CD4-positive, CD25-positive, alpha-beta regulatory T cell (primary cell): Measurements from ENCODE around the gene RGS7. TPM values are rescaled to one million over a fixed set of nuclear protein-coding genes. Genes with fewer than 3 reads are reported as not detected.

ENCODE experiments used
- ATAC-seq, 2 donors: fragments of 150-1000 bp; cut with Tn5 transposase; one replicate each; pipeline ENCODE4 v1.10.0; 2021; ENCODE audit warnings: low read depth in 2 of 2, moderate number of reproducible peaks in 2 of 2, moderate library complexity in 1 of 2
- DNase-seq, 3 donors: peaks; one replicate each; pipeline versions ENCODE4 v3.0.0 to v3.0.0-alpha.2; 2012 to 2022; ENCODE audit warnings: mixed read lengths in 1 of 3
- H3K27ac ChIP-seq: one replicate; pipeline ENCODE4 v1.7.0; 2013; ENCODE audit warnings: mild to moderate bottlenecking, low read length; ENCODE audit not compliant: insufficient read depth, poor library complexity, severe bottlenecking
- H3K27me3 ChIP-seq: one replicate; pipeline ENCODE4 v1.7.0; 2013; ENCODE audit warnings: low read length; ENCODE audit not compliant: control insufficient read depth, insufficient read depth
- H3K36me3 ChIP-seq: one replicate; pipeline ENCODE4 v1.7.0; 2013; ENCODE audit warnings: mild to moderate bottlenecking, low read length, moderate library complexity; ENCODE audit not compliant: control insufficient read depth, insufficient read depth
- H3K4me1 ChIP-seq: 2 replicates; pipeline ENCODE4 v1.7.0; 2013; ENCODE audit warnings: mild to moderate bottlenecking, low read length; ENCODE audit not compliant: insufficient read depth, control insufficient read depth, poor library complexity, severe bottlenecking
- H3K4me3 ChIP-seq: one replicate; pipeline ENCODE4 v1.7.0; 2013; ENCODE audit warnings: low read depth, mild to moderate bottlenecking, low read length, moderate library complexity
- H3K9me3 ChIP-seq, 2 experiments: 1 replicate in 1 of 2; 2 replicates in 1 of 2; pipeline ENCODE4 v1.7.0; 2013; ENCODE audit warnings: low read length in 2 of 2, mild to moderate bottlenecking in 1 of 2, moderate library complexity in 1 of 2; ENCODE audit not compliant: control insufficient read depth in 2 of 2
- H3K27ac Mint-ChIP-seq, 3 donors: one replicate each; pipeline ENCODE4 v1.8.0; 2020 to 2022; ENCODE audit warnings: mild to moderate bottlenecking in 3 of 3, mixed read lengths in 3 of 3, moderate library complexity in 2 of 3
- H3K27me3 Mint-ChIP-seq: one replicate; pipeline ENCODE4 v1.8.0; 2022; ENCODE audit warnings: mild to moderate bottlenecking, mixed read lengths
- H3K36me3 Mint-ChIP-seq: one replicate; pipeline ENCODE4 v1.8.0; 2020; ENCODE audit warnings: mixed read lengths
- H3K4me1 Mint-ChIP-seq, 4 donors: one replicate each; pipeline ENCODE4 v1.8.0; 2020 to 2022; ENCODE audit warnings: mixed read lengths in 4 of 4, mild to moderate bottlenecking in 1 of 4
- H3K4me3 Mint-ChIP-seq, 4 donors: one replicate each; pipeline ENCODE4 v1.8.0; 2020 to 2022; ENCODE audit warnings: mild to moderate bottlenecking in 4 of 4, mixed read lengths in 4 of 4, moderate library complexity in 3 of 4
- H3K9me3 Mint-ChIP-seq, 7 donors: one replicate each; pipeline ENCODE4 v1.8.0; 2020 to 2022; ENCODE audit warnings: mixed read lengths in 7 of 7, mild to moderate bottlenecking in 3 of 7, moderate library complexity in 2 of 7
- polyA plus RNA-seq, 4 donors: library from polyadenylated mRNA; unstranded; fragments of 300-500 nt; fragmentation: Illumina TruSeq; gene quantifications; one replicate each; pipeline ENCODE4 v1.2.3, GENCODE V29; 2021
- total RNA-seq: library from RNA; stranded (reverse); gene quantifications from one replicate; pipeline ENCODE4 v1.2.3, GENCODE V29; 2022

Gene RGS7
- total and polyA plus RNA-seq, 5 donors from 2014 or later: not detected

DNA sequence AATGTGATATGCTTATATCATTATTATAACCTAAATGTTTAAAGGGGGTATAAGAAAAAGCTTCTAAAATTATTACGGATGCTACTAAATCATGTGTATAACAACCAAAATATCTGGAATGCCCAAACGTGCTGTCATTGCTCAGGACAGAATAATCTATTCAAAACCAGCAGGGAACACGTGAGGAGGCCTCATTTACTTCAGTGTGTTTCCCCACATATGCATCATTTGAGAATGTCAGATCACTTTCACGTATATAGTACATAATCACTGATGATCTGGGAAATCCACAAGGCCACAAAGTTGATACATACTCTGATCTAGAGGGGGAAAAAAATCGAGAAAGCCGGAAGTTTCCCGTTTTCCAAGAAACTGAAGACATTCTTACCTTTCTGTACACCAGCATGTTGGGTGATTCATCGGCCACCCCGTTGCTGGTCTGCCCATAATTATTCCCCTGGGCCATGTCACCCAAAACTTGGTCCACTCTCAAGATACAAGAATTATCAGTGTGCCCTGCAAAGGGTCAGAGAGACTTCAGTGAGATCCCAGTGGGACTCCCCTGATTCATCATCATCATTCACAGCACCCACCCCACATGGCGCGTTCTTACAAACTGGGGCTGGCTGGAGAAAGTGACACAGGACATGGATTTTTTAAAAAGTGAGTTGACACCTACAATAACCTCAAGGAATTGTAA, 1.5 kb downstream of the RGS7 start:
- DNase-seq: no peak
- H3K36me3 Mint-ChIP-seq: no peaks in the 10 kb centered on the region
- ATAC-seq: no peak
- H3K9me3 ChIP-seq: no peaks in the 10 kb centered on the region
- peaks cover 0 to 6% (median 2%) of the 10 kb centered on the region in 7 donors for H3K9me3 Mint-ChIP-seq
- H3K4me1 ChIP-seq: peaks cover 4% of the 10 kb centered on the region
- H3K27ac Mint-ChIP-seq: no peak overlapping the region
- H3K4me3 Mint-ChIP-seq: no peak overlapping the region
- H3K4me1 Mint-ChIP-seq: peaks cover 0 to 8% (median 0%) of the 10 kb centered on the region in 4 donors
- peaks cover 26% of the 10 kb centered on the region for H3K27me3 Mint-ChIP-seq
- no peaks in the 10 kb centered on the region for H3K36me3 ChIP-seq
- no peak overlapping the region for H3K27ac ChIP-seq
- no peak overlapping the region for H3K4me3 ChIP-seq
- H3K27me3 ChIP-seq: peaks cover 6% of the 10 kb centered on the region

DNA sequence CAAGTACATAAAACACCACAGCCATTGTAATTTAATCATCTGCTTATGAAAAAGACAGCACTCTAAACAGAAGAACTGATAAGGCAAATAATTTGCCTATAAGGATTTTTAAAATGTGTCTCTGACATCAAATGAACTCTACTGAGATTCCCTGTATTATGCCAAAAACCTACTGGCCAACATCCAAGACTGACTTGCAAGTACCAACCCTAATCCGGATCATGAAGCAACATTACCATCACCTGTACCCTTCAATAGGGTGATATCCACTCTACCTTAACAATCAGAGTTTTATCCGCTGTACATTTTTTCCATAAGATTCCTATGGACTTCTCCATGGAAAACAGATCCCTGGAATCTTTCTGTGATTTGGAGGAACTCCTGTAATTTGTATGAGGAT, 4.6 kb downstream of the RGS7 start:
- Histone ChIP-seq H3K4me1 (peaks cover 4% of the 10 kb centered on the region), H3K27me3 (no peaks in the 10 kb centered on the region), H3K9me3 (no peaks in the 10 kb centered on the region), H3K4me3 (no peak overlapping the region), H3K27ac (no peak overlapping the region), H3K36me3 (no peaks in the 10 kb centered on the region)
- Mint-ChIP-seq H3K27me3 (peaks cover 14% of the 10 kb centered on the region), H3K4me3 (no peak overlapping the region), H3K27ac (no peak overlapping the region), H3K36me3 (no peaks in the 10 kb centered on the region), H3K4me1 (peaks cover 0 to 3% (median 0%) of the 10 kb centered on the region in 4 donors), H3K9me3 (peaks cover 0 to 7% (median 2%) of the 10 kb centered on the region in 7 donors)
- DNase-seq: no peak
- ATAC-seq: no peak

DNA sequence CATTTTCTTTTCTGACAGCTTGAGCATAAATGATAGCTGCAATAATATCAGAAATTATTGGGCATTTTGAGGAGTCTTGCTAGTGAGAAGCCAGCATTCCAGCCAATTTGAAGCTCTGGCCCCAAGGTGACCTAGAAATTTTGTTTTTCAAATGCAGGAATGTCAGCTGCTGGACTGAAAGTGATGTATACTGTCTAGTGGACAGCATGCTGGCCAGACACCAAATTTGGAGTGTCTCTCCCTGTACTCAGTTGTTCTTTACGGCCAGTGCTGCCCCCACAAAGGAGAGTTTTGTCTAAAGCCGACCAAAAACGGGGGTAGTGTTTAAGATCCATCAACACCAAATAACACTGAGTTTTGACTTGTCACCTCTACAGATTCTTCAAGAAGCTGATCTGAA, 5.2 kb downstream of the RGS7 start:
- Histone ChIP-seq H3K4me3 (no peak overlapping the region), H3K9me3 (no peaks in the 10 kb centered on the region), H3K4me1 (peaks cover 2% of the 10 kb centered on the region), H3K36me3 (no peaks in the 10 kb centered on the region), H3K27ac (no peak overlapping the region), H3K27me3 (no peaks in the 10 kb centered on the region)
- peaks cover 0 to 3% (median 0%) of the 10 kb centered on the region in 4 donors for H3K4me1 Mint-ChIP-seq
- DNase-seq (no peak), ATAC-seq (no peak)
- no peaks in the 10 kb centered on the region for H3K36me3 Mint-ChIP-seq
- H3K4me3 Mint-ChIP-seq: no peak overlapping the region
- H3K27me3 Mint-ChIP-seq: peaks cover 12% of the 10 kb centered on the region
- H3K9me3 Mint-ChIP-seq: peaks cover 0 to 7% (median 2%) of the 10 kb centered on the region in 7 donors
- no peak overlapping the region for H3K27ac Mint-ChIP-seq

DNA sequence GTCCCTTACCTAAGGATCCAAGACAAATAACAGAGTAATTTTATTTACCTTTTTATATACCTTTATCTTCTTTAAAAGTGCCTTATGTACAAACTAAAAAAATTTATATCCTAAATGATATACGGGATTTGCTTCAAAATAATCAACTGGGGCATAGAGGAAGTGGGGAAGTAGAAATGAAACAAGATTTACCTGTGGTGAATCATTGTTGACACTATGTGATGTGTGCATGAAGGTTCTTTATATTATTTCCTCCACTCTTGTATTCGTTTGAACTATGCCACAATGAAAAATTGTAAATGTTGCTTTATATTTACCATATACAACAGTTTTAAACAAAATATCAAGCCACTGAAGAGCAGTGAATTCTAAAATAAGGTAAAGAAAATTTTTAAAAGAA, 13.0 kb downstream of the RGS7 start:
- no peaks in the 10 kb centered on the region for H3K27me3 Mint-ChIP-seq
- no peaks in the 10 kb centered on the region for H3K4me1 ChIP-seq
- DNase-seq: no peak
- no peak overlapping the region for H3K27ac ChIP-seq
- no peaks in the 10 kb centered on the region for H3K9me3 ChIP-seq
- no peak overlapping the region for H3K4me3 ChIP-seq
- no peaks in the 10 kb centered on the region for H3K36me3 Mint-ChIP-seq
- H3K4me3 Mint-ChIP-seq: no peak overlapping the region
- H3K27me3 ChIP-seq: no peaks in the 10 kb centered on the region
- no peak for ATAC-seq
- H3K9me3 Mint-ChIP-seq: peaks cover 0 to 4% (median 0%) of the 10 kb centered on the region in 7 donors
- H3K4me1 Mint-ChIP-seq: no peaks in the 10 kb centered on the region
- no peaks in the 10 kb centered on the region for H3K36me3 ChIP-seq
- H3K27ac Mint-ChIP-seq: no peak overlapping the region

DNA sequence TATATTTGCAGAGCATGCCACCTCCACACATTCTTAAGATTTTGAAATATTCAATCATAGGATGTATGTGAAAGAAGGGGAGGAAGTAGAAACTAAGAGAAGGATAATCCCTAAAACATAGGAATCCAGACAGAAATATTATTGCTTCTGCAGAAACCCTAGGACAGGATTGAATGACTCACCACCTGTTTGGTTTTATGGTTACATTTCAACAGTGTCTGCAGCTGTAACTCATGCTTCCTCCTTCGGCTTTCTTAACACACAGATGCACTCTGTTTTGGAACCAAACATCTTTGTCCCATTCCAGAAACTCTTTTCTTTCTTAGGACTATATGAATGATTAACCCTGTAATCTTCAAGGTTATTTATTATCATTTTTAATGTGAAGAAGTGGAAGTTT, 20.7 kb downstream of the RGS7 start:
- no peak overlapping the region for H3K4me3 ChIP-seq

DNA sequence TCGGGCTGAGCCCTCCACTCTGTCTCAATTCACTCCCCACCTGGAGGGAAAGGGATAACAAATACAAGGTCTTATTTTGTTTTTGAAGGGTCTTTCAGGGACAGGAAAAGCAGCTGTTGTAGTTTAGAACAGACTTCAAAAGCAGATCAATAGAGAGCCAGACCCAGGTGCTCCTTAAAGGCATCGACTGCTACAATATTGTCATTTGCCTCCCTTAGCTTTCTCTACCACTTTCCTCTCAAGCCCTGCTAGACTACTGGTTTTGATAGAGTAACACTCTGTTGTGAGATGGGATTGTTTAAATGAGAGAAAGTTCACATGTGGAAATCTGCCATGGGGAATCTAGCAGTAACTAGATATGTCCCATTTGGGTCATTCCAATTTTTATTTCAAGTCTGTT, 24.0 kb downstream of the RGS7 start:
- no peaks in the 10 kb centered on the region for H3K4me1 ChIP-seq
- no peaks in the 10 kb centered on the region for H3K36me3 Mint-ChIP-seq
- DNase-seq (no peak), ATAC-seq (no peak)
- H3K4me1 Mint-ChIP-seq: no peaks in the 10 kb centered on the region
- H3K36me3 ChIP-seq: no peaks in the 10 kb centered on the region
- H3K9me3 Mint-ChIP-seq: peaks cover 0 to 8% (median 2%) of the 10 kb centered on the region in 7 donors
- no peak overlapping the region for H3K4me3 Mint-ChIP-seq
- H3K27ac Mint-ChIP-seq: no peak overlapping the region
- no peak overlapping the region for H3K27ac ChIP-seq
- no peak overlapping the region for H3K4me3 ChIP-seq
- no peaks in the 10 kb centered on the region for H3K27me3 ChIP-seq
- no peaks in the 10 kb centered on the region for H3K9me3 ChIP-seq
- no peaks in the 10 kb centered on the region for H3K27me3 Mint-ChIP-seq

More for the DNA sequence above, 20.7 kb downstream of the RGS7 start:
- ATAC-seq (no peak), DNase-seq (no peak)
- Histone ChIP-seq H3K9me3 (no peaks in the 10 kb centered on the region), H3K36me3 (no peaks in the 10 kb centered on the region), H3K27ac (no peak overlapping the region), H3K4me1 (no peaks in the 10 kb centered on the region), H3K27me3 (no peaks in the 10 kb centered on the region)
- Mint-ChIP-seq H3K9me3 (peaks cover 0 to 9% (median 1%) of the 10 kb centered on the region in 7 donors), H3K27ac (no peak overlapping the region), H3K4me1 (no peaks in the 10 kb centered on the region), H3K4me3 (no peak overlapping the region), H3K27me3 (no peaks in the 10 kb centered on the region), H3K36me3 (no peaks in the 10 kb centered on the region)

DNA sequence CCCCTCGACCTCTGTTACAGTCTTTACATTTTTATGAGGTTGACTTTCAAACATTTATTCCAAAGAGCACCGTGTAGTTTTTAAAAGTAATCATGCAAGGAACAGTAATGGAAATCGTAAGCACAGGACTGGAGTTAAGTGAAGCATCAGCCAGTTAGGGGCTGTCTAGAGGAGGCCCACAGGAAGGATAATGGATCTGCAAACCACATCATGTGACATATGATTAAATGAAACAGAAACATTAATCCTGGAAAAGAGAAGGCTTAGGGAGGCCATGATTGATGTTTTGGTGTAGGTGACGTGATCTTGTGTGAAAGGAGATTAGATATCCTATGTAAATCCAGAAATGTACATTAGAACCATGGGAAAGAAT, 25.0 kb downstream of the RGS7 start:
- ATAC-seq (no peak), DNase-seq (no peak)
- Histone ChIP-seq H3K36me3 (no peaks in the 10 kb centered on the region), H3K4me3 (no peak overlapping the region), H3K27ac (no peak overlapping the region), H3K27me3 (no peaks in the 10 kb centered on the region), H3K4me1 (no peaks in the 10 kb centered on the region), H3K9me3 (no peaks in the 10 kb centered on the region)
- H3K9me3 Mint-ChIP-seq: peaks cover 0 to 4% (median 3%) of the 10 kb centered on the region in 7 donors
- H3K4me1 Mint-ChIP-seq: no peaks in the 10 kb centered on the region
- no peak overlapping the region for H3K27ac Mint-ChIP-seq
- no peaks in the 10 kb centered on the region for H3K27me3 Mint-ChIP-seq
- H3K36me3 Mint-ChIP-seq: no peaks in the 10 kb centered on the region
- no peak overlapping the region for H3K4me3 Mint-ChIP-seq

DNA sequence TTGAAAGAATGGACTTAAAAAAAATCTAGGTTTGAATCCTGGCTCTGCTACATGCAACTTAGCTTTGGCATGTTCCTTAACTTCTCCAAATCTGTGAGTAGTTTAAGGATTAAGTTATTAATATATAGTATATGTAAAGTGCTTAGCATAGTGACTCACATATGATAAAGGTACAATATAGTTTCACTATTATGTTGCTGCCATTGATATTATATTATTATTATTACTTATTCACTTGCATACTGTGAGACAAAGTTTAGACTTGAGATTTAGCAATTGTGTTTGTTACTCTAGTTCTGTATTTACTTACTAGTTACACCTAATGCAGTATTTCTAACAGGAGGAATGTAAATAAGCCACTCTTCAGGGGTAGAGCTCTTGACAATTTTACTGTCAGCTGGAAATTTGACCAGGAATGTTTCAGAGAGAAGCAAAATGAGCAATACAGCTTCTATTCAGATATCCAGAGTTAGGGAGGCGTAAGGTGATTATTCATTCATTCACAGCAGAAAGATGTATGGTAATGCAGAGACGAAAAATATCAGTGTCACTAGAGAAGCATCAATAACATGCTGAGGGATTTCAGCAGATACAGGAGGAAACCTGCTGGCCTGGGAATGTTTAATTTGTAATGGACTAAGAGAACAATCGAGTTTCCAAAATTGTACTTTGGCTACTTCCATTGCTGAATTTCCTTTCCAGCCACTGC, 25.5 kb downstream of the RGS7 start:
- Mint-ChIP-seq H3K36me3 (no peaks in the 10 kb centered on the region), H3K4me3 (no peak overlapping the region), H3K27ac (no peak overlapping the region), H3K4me1 (no peaks in the 10 kb centered on the region), H3K9me3 (peaks cover 0 to 4% (median 3%) of the 10 kb centered on the region in 7 donors), H3K27me3 (no peaks in the 10 kb centered on the region)
- Histone ChIP-seq H3K27me3 (no peaks in the 10 kb centered on the region), H3K36me3 (no peaks in the 10 kb centered on the region), H3K4me3 (no peak overlapping the region), H3K27ac (no peak overlapping the region), H3K9me3 (no peaks in the 10 kb centered on the region), H3K4me1 (no peaks in the 10 kb centered on the region)
- no peak for ATAC-seq
- no peak for DNase-seq
